Pancreas (tissue), 10 donors: ENCODE results near the gene APOH. TPM values are rescaled to one million over a fixed set of nuclear protein-coding genes. Genes with fewer than 3 reads are reported as not detected.
A peak's percentile ranks its signal among the peaks of the same experiment; 100 is the strongest.
"Not testable (repeated sequence)": the region's sequence is repeated elsewhere in the genome, so short reads cannot be mapped to it uniquely, and the experiment has no call there.

Experiments used
- ATAC-seq, 4 donors: fragments of 200-7000 bp; cut with Tn5 transposase; one replicate each; pipeline versions ENCODE4 v1.8.0 to v1.9.1; 2020; ENCODE audit warnings: mild to moderate bottlenecking in 4 of 4, moderate library complexity in 4 of 4
- DNase-seq, 6 donors: peaks; one replicate each; pipeline ENCODE4 v3.0.0-alpha.2; 2020
- FAIRE-seq: peaks from 2 replicates; lab custom pipeline; 2012; peaks lifted over from hg19 to GRCh38; lab: Jason Lieb, UNC
- H3K27ac ChIP-seq, 4 donors: fragments of 200-600 bp; sonication (generic); 1 replicate in 3 of 4; 2 replicates in 1 of 4; pipeline versions ENCODE4 v1.5.0 to v1.8.0; 2020
- H3K27me3 ChIP-seq, 4 donors: fragments of 200-600 bp; one replicate each; pipeline ENCODE4 v1.8.0; 2021
- H3K36me3 ChIP-seq, 3 donors: fragments of 200-600 bp; sonication (generic) in 1 of 3; one replicate each; pipeline versions ENCODE4 v1.5.0 to v1.8.0; 2020 to 2021
- H3K4me1 ChIP-seq, 3 donors: fragments of 200-600 bp; one replicate each; pipeline ENCODE4 v1.8.0; 2021
- H3K4me3 ChIP-seq, 4 donors: fragments of 200-600 bp; sonication (generic) in 2 of 4; one replicate each; pipeline versions ENCODE4 v1.5.0 to v1.8.0; 2020 to 2021
- H3K9me3 ChIP-seq, 4 donors: fragments of 200-600 bp; one replicate each; pipeline ENCODE4 v1.8.0; 2021
- CTCF ChIP-seq, 4 donors: fragments of 200-600 bp; sonication (generic) in 3 of 4; IDR thresholded peaks; one replicate each; pipeline versions ENCODE4 v1.5.0 to v1.8.0; 2021; ENCODE audit warnings: antibody characterized with exemption in 4 of 4
- WGBS, 2 donors: extraction: QIAGEN DNeasy Blood & Tissue Kit; methylation state at CpG; one replicate each; pipeline ENCODE4 v1.1.7; 2013; 5-methylcytosine and 5-hydroxymethylcytosine counted together
- intact Hi-C, 3 donors: fragments of 100-400 bp; cut with DNase I; formaldehyde crosslinking; loops; one replicate each; pipeline versions ENCODE4 v1.11.1 to v1.14.2; 2022
- polyA plus RNA-seq, 2 donors: library from polyadenylated mRNA; stranded (reverse); fragments of 200-250 nt; gene quantifications; one replicate each; pipeline ENCODE4 v1.2.3, GENCODE V29; 2013
- total RNA-seq, 6 donors: library from RNA; stranded (reverse); fragmentation: NEBNext Ultra II Directional in 4 of 6; extraction: Animal tissue kit (Norgen Biotek cat#: 25700) in 4 of 6; gene quantifications; one replicate each; pipeline versions ENCODE4 v1.2.1 to v1.2.4, GENCODE V29; 2021 to 2023
- donor health status: healthy with polysubstance abuse.
- donor health status: DM: no; HTN: no; CAD: no; lungs with moderate emphysema.
- donor health status: DM: no; HTN: no; CAD: no.
- donor health status: control.
- donor health status: control.
- donor health status: Bipolar disorder and iron deficiency.
- donor health status: DM: yes; HTN: yes; CAD: no.
- donor health status: DM: no; HTN: no; CAD: no.
- donor health status: DM: no; HTN: no; CAD: no.
- donor health status: DM: yes; HTN: yes; CAD: no.

The APOH gene
- total and polyA plus RNA-seq, 8 donors, result 3.8 to 68.4 (median 8.2) TPM

GRCh38 chr17:66255527-66255971 is 26.3 kb upstream of the APOH start:
- no peak for TF ChIP-seq CTCF (IDR thresholded peaks at IDR 0.05)
- Histone ChIP-seq H3K4me1 (peaks cover 0 to 4% (median 0%) of the 10 kb centered on the region in 3 donors), H3K27ac (no peak overlapping the region), H3K27me3 (no peaks in the 10 kb centered on the region), H3K36me3 (no peaks in the 10 kb centered on the region), H3K4me3 (no peak overlapping the region), H3K9me3 (no peaks in the 10 kb centered on the region)
- DNase-seq, result no peak
- intact Hi-C loops, result loop anchor here in 1 of 3 donors (5.0 kb wide), 1 partner anchor 112 kb away; no protein-coding TSS in a partner anchor
- ATAC-seq, result no peak
- FAIRE-seq, result no peak
- 67 to 78% methylated on average over 3 of the region's 3 CpGs for WGBS, 2 donors

- no peaks in the 10 kb centered on the region for H3K9me3 ChIP-seq
- ATAC-seq, result peak; percentile 72 to 97 (median 96)
- H3K4me1 ChIP-seq, result peaks cover 0 to 4% (median 0%) of the 10 kb centered on the region in 3 donors
- H3K27me3 ChIP-seq, result no peaks in the 10 kb centered on the region
- H3K36me3 ChIP-seq, result no peaks in the 10 kb centered on the region
- peak in 2 of 6 donors; percentile 16 to 29 for DNase-seq
- no peak overlapping the region for H3K4me3 ChIP-seq
- peak; percentile 84 for FAIRE-seq
- 22 to 23% methylated on average over 4 of the region's 4 CpGs for WGBS, 2 donors
- no peak overlapping the region for H3K27ac ChIP-seq
- peak in 3 of 4 donors; percentile 42 to 66 (median 44) for TF ChIP-seq CTCF (IDR thresholded peaks at IDR 0.05)
- intact Hi-C loops, result loop anchor here in 1 of 3 donors (5.0 kb wide), 1 partner anchor 112 kb away; no protein-coding TSS in a partner anchor
These were observed 25.9 kb upstream of the APOH start for GRCh38 chr17:66255112-66255511.

- 85 to 91% methylated on average over 8 of the region's 8 CpGs for WGBS, 2 donors
- H3K36me3 ChIP-seq, FAIRE-seq, H3K4me3 ChIP-seq, H3K27ac ChIP-seq, H3K9me3 ChIP-seq, intact Hi-C loops, DNase-seq, H3K27me3 ChIP-seq, ATAC-seq, H3K4me1 ChIP-seq: not testable (repeated sequence)
These were observed 24.2 kb upstream of the APOH start for GRCh38 chr17:66253458-66253857.

GRCh38 chr17:66250686-66251085 is 21.5 kb upstream of the APOH start:
- ATAC-seq, result no peak
- intact Hi-C loops, result no loop called here
- Histone ChIP-seq H3K4me3 (no peak overlapping the region), H3K27me3 (no peaks in the 10 kb centered on the region), H3K27ac (no peak overlapping the region), H3K4me1 (peaks cover 0 to 4% (median 0%) of the 10 kb centered on the region in 3 donors), H3K9me3 (no peaks in the 10 kb centered on the region), H3K36me3 (no peaks in the 10 kb centered on the region)
- DNase-seq, result no peak
- FAIRE-seq, result no peak
- no peak for TF ChIP-seq CTCF (IDR thresholded peaks at IDR 0.05)
- 90 to 95% methylated on average over 3 of the region's 3 CpGs for WGBS, 2 donors

- intact Hi-C loops, result loop anchor here in 1 of 3 donors (10.0 kb wide), 1 partner anchor 327 kb away; no protein-coding TSS in a partner anchor
- no peak for TF ChIP-seq CTCF (IDR thresholded peaks at IDR 0.05)
- FAIRE-seq (no peak), ATAC-seq (no peak), DNase-seq (no peak)
- Histone ChIP-seq H3K4me1 (no peaks in the 10 kb centered on the region), H3K4me3 (no peak overlapping the region), H3K9me3 (no peaks in the 10 kb centered on the region), H3K27ac (no peak overlapping the region), H3K27me3 (no peaks in the 10 kb centered on the region), H3K36me3 (no peaks in the 10 kb centered on the region)
- 62 to 65% methylated on average over 5 of the region's 5 CpGs for WGBS, 2 donors
These were observed 19.1 kb upstream of the APOH start for GRCh38 chr17:66248285-66248684.
